Tongue (tissue), 2 donors: ENCODE data around the gene LUC7L. TPM values are rescaled to one million over a fixed set of nuclear protein-coding genes. Genes with fewer than 3 reads are reported as not detected.
"Not testable (repeated sequence)": the region's sequence is repeated elsewhere in the genome, so short reads cannot be mapped to it uniquely, and the experiment has no call there.

Experiments
- DNase-seq: peaks from one replicate; pipeline ENCODE4 v3.0.0-alpha.2; 2015
- total RNA-seq: library from RNA; depleted of rRNA; stranded (reverse); fragments of >200 nt; gene quantifications from one replicate; pipeline ENCODE4 v1.2.3, GENCODE V29; 2014

Gene LUC7L, protein sequence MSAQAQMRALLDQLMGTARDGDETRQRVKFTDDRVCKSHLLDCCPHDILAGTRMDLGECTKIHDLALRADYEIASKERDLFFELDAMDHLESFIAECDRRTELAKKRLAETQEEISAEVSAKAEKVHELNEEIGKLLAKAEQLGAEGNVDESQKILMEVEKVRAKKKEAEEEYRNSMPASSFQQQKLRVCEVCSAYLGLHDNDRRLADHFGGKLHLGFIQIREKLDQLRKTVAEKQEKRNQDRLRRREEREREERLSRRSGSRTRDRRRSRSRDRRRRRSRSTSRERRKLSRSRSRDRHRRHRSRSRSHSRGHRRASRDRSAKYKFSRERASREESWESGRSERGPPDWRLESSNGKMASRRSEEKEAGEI
- total RNA-seq: 60.5 TPM

DNA sequence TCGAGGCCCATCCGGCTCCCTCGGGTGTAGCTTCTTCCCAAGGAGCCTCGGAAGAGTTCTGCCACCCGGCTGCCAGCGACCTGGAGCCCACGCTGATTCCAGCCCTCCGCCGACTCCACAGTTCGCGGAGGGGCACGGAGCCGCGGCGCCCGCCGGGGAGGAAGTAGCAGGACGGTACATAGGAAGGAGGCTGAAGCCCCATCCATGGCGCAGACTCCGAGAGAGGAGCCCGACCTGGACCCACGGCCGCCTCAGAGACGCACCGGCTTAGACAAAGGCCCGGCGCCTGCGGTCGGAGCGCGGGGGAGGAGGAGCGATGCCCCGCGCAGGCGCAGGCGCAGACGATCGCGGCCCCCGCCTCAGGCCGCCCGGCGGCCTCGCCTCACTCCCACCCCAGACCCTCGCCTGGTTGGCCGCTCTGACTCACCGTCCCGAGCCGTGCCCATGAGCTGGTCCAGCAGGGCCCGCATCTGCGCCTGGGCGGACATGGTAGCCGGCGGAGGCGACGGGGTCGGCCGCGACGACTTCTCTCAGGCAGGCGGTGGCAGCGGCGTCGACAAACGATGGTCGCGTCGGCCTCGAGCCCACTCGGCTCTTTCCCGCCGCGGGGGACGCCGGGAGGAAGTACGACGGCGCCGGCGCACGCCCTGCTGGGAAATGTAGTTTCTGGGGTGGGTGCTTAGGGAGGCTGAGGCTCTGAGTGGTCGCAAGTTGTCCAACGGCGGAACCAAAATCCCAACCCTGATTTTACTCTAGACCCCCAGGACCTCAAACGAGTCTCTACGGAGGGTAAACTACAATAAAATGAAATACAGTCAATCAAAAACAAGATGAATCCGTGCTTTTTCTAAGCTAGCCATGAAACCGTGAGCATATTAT is at the start of gene LUC7L:
LUC7L (minus strand) TSS at position 598 of the 879 bp plus-strand sequence; CDS start at position 488, 110 bp downstream.
- DNase-seq: peak; percentile 96

DNA sequence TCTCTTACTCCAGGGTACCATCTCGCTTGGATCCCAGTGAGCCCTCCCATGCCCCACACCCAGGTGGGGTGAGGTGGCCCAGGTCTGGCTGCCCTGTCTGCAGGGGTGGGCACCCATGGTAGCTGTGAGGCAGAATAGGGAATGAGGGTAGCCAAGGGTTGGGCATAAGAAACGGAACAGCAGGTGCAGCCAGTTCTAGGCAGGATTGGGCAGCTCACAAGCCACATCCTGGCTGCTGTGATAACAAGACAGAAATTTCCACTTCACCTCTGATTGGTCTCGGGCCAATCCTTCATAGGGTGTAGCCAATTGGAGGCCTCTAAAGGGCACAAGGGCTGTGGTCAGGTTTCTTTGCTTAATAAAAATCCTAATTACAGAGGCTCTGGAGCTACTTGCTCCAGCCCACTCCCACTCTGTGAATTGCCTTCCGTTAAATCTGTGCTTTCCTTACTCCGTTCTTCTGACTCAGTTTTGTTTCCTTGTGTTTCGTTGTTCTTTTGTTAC is 49.7 kb upstream of the LUC7L start:
- DNase-seq: peak; percentile 38

DNA sequence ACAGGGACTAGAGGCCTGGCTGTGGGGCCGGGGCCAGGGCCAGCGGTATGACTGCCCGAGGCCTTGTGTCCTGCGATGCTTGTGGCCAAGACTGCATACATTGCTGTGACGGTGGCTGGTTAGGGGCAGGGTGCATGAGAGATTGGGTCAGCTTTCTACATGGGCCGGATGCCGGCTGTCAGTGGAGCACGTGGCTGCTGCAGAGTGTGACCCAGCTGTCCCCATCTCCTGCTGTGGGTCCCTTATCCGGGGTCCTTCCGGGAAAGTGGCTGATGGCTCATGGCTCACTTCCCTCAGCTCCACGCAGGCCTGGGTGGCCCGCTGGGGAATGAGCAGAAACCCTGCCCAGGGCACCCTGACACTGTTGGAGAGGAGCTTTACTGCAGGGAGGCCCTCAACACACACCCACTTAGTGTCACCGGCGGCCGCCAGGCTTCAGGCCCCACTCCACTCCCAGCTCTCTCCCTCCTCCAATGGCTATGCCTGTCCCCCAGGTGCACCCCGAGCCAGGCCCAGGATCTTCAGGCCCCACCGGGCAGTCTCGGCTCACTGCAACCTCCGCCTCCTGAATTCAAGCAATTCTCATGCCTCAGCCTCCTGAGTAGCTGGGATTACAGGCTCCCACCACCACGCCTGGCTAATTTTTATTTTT is 47.3 kb upstream of the LUC7L start:
- DNase-seq: no peak

DNA sequence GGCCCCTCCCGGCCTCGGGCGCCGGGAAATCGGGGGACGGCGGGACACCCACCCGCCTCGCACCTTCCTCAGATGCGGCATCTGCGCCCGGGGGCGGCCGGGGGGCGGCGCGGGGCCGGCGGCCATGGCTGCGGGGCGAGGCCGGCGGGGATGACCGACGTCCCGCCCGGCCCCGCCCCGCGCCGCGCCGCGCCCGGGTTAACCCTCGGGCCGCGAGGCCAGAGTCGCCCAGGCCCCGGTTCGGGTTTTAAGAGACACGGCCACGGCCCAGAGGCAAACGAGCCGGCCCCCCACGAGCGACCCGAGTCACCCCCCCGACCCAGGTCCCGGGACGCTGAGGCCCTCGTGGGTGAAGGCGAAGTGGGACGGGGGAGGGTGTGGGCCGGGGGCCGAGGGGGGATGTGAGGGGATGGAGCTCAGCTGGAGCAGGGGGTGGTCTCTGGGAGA is 46.6 kb upstream of the LUC7L start, which contains the start of gene RGS11:
RGS11 (minus strand) TSS at position 159 of the 447 bp plus-strand sequence; CDS start at position 126, 33 bp downstream.
- DNase-seq: no peak

DNA sequence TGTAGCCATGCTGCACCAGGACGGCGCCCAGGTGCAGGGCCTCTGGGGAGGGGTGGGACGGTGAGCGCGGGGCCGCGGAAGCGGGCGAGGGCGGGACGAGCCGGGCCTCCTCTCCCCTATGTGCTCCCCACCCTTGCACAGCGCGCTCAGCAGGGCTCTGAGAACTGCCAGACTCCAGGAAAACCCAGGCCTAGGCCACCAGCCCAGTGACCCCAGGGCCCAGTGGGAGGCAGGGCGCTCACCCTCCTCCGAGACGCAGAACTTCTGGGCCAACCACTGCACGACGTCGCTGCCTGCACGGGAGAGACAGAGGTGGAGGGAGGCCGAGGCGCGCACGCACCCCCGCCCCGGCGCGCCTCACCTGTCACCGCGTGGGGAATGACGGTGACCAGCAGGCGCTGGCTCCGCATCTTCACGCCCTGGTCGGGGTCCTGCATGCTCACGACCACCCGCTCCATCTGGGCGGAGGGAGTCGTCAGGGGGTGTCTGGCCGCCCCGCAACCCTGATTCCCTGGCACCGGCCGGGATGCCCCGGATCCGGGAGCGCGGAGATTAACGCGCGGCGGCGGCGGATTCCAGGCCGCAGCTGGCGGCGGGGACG is 45.9 kb upstream of the LUC7L start:
- DNase-seq: no peak

DNA sequence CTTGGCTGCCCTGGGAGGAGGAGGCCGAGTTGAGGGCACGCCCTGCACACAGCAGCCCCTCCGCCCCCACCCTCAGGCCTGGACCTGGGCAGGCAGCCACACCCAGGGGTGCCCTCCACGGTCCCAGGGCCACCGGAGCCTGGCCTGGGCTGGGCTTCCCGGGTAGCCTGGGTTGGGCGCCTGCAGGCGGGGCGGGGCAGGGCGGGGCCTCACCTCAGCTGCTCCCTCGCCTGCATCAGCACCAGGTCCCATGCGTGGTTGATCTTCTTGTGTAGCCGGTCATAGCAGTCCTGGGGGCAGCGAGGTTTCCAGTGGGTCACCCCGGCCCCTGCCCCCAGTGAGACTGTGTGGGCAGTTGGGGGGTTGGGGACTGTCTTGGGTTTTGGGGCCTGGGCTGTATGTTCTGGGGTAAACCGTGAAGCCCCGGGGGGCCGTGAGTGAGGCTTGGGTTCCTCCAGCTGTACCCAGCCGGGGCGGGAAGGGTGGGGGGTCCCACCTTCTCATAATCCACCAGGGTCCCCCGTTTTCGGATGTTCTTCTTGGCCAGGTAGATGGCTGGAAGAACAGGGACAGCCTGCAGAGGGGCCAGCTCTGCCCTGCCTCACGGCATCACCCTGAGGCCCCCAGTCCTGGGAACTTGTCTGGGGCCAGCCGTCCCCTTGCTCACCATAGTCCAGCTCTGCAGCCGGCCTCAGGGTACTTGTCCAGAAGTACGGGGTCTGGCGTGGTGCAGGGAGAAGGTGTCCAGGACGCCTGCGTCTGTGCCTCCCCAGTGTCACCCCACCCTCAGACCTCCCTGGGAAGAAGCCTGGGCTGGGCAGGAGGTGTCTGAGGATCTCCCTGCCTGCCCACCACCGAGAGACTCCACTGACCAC is 44.5 kb upstream of the LUC7L start:
- DNase-seq: no peak

DNA sequence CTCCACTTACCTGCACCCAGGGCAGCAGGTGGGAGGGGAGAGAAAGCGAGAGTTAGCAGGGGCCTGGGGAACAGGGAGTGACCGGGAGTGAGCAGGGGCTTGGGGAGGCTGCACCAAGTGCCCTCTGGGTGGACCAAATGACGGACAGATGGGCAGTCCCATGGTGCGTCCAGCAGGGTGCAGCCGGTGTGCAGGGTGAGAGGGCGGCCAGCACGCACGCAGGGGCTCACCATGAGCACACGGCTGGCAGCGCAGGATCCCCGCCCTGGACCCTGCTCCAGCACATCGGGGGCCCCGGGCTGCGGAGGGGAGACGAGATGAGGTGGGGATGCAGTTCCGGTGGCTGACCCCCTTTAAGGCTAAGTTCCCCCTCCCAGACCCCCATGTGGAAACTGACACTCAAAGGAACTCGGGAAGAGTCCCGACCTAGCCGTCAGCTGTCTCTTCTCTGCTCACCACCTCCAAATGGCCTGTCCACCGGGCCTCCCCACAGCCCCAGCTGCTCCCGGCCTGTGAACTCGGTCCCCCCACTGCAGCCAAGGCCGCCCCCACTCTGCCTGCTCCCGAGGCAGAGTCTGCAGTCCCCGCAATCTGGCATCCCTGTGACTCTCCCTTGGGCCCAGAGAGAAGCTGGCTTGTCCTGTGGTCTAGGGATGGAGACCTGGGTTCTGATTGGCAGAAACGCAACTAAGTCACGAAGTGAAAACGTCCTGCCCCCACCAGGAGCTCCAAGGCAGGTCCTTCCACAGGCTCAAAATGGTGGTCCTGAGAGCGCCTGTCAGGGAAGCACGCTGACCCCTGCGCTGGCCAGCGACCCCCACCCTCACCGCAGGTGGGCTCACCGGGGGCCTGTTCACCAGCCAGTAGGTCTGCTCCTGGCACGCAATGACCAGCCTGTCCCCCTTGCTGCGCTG is 43.6 kb upstream of the LUC7L start:
- no peak for DNase-seq

DNA sequence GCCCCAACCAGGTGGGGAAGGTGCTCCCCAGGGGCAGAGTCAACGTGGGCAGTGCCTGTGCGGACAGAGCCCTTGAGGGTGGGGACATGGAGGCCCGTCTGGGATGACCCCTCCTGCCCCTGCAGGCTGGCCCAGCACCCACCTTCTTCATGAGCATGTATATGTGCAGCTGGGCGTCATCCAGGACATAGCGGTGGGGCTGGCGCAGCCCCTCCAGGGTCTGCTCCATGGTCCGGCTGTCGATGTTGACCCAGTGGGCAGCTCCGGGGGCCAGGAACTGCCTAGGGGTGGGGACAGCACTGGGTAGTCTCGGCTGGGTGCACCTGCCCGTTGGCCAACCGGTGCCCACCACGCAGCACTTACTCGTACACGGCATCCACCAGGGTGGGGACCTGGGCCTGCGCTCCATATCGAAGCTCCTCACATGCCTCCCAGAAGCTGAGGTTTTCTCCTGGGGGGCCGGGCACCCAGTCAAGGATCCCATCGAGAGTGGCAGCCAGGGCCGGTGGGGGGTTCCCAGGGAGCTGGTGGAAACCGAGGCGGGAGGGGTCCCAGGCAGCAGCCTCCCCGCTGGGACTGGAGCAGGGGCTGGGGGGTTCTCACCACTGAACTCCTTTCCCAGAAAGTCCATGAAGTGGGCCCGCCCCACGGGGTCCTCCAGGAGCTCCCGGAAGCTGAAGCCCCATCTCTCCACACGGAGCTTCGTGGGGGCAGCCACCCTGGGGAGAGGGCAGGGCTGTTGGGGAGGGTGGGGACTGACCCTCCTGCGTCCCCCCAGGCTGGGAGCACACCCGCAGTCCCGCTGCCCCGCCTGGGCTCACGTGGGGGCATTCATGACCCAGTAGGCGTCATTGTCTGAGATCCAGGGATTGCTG is 41.4 kb upstream of the LUC7L start:
- no peak for DNase-seq

DNA sequence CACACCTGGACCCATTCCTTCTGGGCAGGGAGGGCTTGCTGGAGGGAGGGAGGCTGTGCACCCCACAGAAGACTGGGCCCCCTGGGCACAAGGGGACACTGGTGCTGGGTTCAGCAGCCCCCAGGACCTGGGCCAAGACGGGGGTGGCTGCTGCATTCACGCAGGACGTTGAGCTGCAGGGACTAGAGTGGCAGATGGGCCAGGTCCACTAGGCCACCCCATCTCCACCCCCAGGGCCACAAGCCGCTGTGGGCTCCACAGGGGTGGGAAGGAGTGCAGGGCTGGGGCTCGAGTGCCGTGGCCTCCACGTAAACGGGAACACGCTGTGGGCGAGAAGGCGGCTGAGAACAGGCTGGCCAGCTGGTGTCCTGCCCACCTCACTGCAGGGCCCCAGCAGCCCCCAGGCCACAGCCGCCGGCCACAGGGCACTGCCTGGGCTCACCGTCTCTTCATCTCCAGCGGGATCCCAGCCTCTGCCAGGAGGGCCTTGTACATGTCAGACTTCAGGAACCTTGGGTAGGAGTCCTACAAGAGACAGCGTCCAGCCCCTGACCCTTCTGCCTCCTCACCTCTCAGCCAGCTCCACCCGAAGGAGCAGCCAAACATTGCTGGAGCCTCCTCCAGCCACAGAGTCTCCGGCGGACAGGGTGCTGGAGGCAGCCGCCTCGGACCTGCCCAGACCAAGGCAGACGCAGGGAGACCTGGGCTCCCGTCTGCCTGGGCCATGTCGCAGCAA is 40.0 kb upstream of the LUC7L start:
- no peak for DNase-seq

DNA sequence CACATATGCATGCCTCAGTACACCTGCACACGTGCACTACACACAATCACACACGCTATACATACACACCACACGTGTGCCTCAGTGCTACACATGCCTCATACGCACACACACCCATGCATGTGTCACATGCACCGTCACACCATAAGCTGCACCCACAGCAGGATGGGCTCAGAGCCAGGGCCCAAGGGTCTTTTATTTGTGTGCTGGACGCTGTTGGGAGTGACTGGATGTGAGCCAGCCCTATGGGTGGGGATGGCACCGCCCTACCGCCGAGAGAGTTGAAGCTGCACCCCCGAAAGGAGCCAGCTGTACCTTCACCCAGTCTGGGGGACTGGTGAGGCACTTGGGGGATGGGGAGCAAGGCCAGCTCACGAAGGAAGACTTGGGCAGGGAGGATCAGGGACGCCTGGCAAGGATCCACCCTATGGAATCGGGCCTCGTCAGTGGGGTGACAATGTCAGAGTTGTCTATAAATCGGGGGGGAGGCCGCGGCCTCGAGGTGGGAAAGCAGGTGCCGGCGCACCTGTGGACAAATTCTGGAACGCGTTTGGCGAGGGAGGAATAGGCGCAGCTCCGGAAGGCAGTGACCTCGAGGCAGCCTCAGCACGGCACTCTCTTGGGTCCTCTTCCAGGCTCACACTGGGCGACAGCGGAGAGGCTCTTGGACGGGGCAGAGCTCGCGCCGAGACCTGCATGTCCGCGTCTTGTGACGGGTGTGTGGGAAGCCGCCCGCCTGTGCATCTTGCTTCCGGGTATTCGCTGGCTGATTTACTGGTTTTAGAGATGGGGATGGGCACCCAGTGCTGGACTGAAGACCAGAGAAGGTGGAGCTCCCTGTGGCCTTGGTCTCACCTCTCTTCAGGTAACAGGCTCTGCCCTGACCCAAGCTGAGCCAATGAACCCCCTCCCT is 39.1 kb upstream of the LUC7L start:
- DNase-seq: no peak

DNA sequence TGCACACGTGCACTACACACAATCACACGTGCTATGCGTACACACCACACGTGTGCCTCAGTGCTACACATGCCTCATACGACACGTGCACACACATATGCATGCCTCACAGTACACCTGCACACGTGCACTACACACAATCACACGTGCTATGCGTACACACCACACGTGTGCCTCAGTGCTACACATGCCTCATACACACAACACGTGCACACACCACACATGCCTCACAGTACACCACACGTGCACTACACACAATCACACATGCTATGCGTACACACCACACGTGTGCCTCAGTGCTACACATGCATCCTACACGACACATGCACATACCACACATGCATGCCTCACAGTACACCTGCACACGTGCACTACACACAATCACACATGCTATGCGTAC is 38.3 kb upstream of the LUC7L start:
- not testable (repeated sequence) for DNase-seq

DNA sequence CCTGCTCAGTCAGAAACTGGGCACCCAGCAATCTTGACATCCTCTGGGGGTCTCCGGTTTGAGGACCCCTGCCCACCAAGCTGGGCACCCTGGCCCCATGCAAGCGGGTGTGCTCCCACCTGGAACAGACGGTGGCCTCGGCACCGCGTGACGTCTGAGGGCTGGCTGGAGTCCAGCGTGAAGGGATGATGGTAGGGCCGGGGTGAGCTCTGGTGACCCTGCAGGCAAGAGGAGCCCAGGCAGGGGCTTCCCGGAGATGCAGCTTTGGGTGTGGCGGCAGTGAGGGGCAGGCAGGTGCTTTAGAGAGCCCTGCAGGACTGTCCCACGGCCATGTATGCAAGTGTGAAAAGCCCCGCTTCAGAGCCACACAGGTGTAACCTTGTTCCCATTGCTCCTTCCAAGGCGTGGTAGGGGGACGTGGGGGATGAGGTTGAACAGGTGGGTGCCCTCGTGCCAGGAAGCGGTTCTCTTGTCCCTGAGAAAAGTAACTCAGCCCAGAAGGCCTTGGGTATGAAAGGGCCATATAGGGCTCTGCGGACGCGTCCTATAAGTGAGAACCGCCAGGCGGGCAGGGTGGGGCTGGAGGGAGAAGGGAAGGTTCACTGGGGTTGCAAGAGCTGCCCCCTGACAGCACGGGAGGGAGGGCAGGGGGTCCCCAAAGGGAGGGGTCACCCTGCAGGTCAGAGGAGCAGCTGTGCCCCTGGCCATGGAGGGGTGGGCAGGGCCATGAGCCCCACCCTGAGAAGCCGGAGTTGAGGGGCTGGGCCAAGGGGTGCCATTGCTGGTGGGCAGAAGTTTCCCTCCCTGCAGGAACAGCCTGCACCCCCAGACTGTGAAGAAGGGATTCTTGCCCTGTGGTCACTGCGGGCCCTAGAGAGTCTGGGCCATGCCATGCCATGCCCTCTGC is 37.3 kb upstream of the LUC7L start:
- DNase-seq: no peak

DNA sequence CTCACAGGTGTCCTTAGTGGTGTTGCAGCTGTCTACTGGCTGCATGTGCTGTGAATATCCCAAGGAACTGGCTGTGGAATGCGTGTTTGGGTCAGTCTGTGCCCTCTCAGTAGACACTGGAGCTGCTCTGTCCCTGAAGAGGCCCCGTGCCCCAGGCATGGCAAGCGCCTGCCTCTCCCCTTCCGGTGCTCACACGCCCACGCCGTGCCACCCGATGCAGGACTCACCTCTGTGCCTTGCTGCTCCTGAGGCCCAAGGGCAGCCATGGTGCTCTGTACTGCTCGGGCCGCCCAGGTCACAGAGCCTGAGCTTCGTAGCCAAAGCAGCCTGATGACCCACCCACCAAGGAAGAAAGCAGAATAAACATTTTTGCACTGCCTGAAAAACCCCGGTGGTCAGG is 36.5 kb upstream of the LUC7L start:
- DNase-seq: peak; percentile 50

DNA sequence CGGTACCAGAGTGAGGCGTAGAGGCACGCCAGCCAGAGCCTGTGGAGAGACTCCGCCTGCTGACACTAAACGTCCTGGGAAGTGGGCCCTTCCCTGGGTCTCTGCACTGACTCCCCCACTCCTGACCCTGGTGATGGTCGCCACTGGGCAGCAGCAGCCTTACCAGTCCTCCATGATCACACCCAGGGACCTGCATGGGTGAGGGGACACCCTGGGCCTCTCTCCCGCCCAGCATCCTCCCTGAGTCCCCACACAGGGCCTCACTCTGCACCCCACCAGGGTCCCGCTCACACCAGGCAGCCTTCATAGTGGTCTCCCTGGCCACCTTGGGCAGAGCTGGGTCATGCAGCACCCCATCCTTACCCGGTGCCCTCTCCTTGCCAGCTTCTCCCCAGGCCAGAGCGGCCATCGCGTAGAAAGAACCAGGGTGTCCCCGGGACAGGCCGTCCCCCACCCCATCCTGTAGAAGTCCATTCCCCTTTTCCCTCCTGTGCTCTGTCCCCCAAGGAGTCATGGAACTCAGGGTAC is 35.8 kb upstream of the LUC7L start:
- no peak for DNase-seq

DNA sequence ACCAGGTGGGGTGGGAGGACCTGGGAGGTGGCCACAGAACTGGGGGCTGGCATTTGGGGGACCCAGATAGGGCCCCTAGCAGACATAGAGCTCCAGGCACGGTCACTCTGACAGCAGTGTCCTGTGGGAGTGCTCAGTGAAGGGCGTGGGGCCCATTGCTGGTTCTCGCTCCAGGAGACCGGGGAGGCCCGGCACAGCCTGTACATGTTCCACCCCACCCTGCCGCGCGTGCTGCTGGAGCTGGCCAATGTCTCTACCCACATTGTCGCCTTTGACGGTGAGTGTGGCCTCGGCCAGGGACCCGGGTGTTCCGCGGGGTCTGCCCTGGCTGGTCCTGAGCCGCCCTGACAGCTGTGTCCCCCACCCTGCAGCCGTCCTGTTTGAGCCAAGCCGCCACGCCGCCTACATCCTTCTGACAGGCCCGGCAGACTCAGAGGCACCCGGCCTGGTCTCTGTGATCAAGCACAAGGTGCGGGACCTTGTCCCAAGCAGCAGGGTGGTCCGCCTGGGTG is 35.2 kb upstream of the LUC7L start:
- no peak for DNase-seq
